Effector memory CD4-positive, alpha-beta T cell (primary cell): ENCODE results near the gene IL27RA.
A peak's percentile ranks its signal among the peaks of the same experiment; 100 is the strongest.

Experiments used
- DNase-seq, 3 donors: peaks; one replicate each; pipeline ENCODE4 v3.0.0-alpha.2; 2020
- H3K27ac ChIP-seq: 2 replicates; pipeline ENCODE4 v1.7.0; 2013; ENCODE audit warnings: mild to moderate bottlenecking, low read length, moderate library complexity; ENCODE audit not compliant: insufficient read depth, poor library complexity, severe bottlenecking
- H3K27me3 ChIP-seq: replicated peaks from 2 replicates; pipeline ENCODE4 v1.7.0; 2013; ENCODE audit warnings: mild to moderate bottlenecking, low read length; ENCODE audit not compliant: insufficient read depth, control insufficient read depth, poor library complexity, severe bottlenecking
- H3K36me3 ChIP-seq: 2 replicates; pipeline ENCODE4 v1.7.0; 2013; ENCODE audit warnings: mild to moderate bottlenecking, low read length, moderate library complexity; ENCODE audit not compliant: control insufficient read depth, insufficient read depth
- H3K4me1 ChIP-seq: 2 replicates; pipeline ENCODE4 v1.7.0; 2013; ENCODE audit warnings: low read length, mild to moderate bottlenecking; ENCODE audit not compliant: control insufficient read depth, insufficient read depth, poor library complexity, severe bottlenecking
- H3K4me3 ChIP-seq: 2 replicates; pipeline ENCODE4 v1.7.0; 2013; ENCODE audit warnings: low read length, low read depth, mild to moderate bottlenecking; ENCODE audit not compliant: insufficient read depth, poor library complexity, severe bottlenecking
- H3K9me3 ChIP-seq: 2 replicates; pipeline ENCODE4 v1.7.0; 2013; ENCODE audit warnings: mild to moderate bottlenecking, low read length, moderate library complexity; ENCODE audit not compliant: control insufficient read depth

IL27RA gene

DNA sequence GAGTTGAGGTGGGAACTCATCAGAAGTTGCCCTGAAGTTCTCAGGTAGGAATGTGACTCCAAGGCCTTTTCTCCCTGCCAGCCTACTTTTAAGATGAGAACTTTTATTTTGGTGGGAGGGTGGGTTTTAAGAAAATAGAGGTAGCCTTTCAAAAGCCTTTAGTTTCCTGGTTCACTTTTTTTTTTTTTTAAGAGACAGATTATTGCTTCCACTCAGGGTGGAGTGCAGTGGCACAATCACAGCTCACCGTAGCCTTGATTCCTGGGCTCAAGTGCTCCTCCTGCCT is 51.1 kb downstream of the IL27RA start:
- Histone ChIP-seq H3K4me3 (no peak overlapping the region), H3K9me3 (no peaks in the 10 kb centered on the region)

DNA sequence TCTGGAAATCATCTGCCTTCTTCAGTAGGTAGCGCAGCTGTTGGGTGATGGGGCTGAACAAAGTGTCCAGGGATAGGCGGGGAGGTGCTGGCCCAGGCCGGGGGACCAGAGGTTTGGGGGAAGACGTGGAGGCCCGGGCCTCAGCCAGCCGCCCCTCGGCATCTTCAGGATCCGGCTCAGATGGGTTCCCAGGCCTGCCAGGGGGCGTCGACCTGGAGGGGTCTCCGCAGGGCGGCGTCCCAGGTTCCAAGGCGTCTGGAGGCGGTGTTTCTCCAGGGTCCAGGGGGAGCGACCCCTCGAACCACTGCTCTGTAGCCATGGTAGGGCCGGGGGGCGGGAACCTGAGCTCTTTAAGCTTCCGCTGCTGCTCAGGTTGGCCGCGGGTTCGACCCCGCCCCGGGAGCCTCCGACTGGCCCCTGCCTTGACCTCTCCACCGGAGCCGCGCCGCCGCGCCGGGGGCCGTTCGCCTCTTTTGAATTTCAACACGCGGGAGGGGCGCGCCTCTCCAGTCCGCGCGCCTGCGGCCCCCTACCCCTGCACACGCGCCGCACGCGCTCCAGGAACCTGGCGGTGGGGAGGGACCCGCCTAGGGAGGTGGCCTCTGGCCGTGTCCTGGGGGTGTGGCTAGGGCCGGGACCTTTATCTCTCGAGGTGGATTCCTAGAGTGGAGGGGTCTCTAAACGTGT is 53.9 kb downstream of the IL27RA start, which contains the start of gene C19orf67:
C19orf67 (minus strand) TSS at position 475 of the 687 bp plus-strand sequence; CDS start at position 319, 156 bp downstream.
- no peaks in the 10 kb centered on the region for H3K9me3 ChIP-seq
- no peak for DNase-seq
- H3K36me3 ChIP-seq = peaks cover 5% of the 10 kb centered on the region
- H3K4me3 ChIP-seq = no peak within 1 kb of the TSS
- H3K4me1 ChIP-seq = peaks cover 12% of the 10 kb centered on the region
- no peaks in the 10 kb centered on the region for H3K27me3 ChIP-seq
- H3K27ac ChIP-seq = no peak within 1 kb of the TSS

More for the DNA sequence above, 51.1 kb downstream of the IL27RA start:
- Histone ChIP-seq H3K27me3 (no peaks in the 10 kb centered on the region), H3K4me1 (peaks cover 12% of the 10 kb centered on the region), H3K27ac (peak overlapping the region; percentile 39), H3K36me3 (no peaks in the 10 kb centered on the region)
- no peak for DNase-seq

DNA sequence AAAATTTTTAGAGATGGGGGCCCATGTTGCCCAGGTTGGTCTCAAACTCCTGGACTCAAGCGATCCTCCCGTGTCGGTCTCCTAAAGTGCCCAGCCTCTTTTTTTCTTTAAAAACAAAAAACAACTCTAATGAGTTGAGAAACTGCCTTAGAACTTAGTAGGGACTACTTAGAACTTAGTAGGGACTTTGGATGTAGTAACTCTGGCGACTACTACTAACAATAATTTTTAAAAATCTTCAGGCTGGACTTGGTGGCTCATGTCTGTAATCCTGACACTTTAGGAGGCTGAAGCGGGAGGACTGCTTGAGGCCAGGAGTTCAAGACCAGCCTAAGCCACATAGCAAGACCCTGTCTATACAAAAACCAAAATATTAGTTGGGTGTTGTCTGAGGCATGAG is 54.5 kb downstream of the IL27RA start:
- no peak overlapping the region for H3K27ac ChIP-seq
- no peak overlapping the region for H3K4me3 ChIP-seq
- no peaks in the 10 kb centered on the region for H3K9me3 ChIP-seq
- peaks cover 9% of the 10 kb centered on the region for H3K4me1 ChIP-seq
- no peaks in the 10 kb centered on the region for H3K27me3 ChIP-seq
- H3K36me3 ChIP-seq = peaks cover 5% of the 10 kb centered on the region
- no peak for DNase-seq

DNA sequence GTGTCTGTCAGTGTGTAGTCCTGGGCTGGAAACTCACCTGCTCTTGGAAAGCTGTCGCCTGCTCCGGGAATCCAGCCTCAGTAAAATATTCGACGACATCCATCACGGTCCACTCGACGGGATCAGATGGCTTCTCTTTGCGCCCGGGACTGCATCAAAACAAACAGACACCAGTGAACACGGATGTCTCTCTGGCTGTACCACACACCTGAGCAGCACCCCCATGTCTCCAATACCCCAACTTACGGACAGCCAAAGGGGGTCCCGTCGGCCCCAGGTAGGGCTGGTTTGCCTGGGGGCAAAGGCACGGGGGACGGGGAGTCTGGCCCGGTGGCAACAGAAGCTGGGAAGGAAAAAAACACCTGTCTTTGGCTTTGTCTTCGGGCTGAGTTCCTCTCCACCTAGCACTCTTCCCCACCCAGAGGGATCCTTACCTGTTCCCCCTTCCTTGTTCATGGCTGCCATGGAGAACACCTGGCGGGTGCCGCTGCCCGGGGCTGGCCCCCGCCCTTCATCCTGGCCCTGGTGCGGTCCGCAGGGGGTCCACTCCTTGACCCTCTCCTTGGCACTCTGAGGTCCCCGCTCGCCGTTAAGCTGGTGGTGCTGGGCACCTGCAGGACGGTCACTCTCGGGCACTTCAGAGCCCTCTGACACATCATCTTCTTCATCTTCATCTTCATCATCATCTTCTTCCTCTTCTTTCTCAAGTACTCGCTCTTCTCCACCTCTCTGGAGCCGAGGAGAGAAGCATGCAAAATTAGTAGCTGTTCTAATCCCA is 57.3 kb downstream of the IL27RA start:
- no peak overlapping the region for H3K27ac ChIP-seq
- H3K27me3 ChIP-seq = no peaks in the 10 kb centered on the region
- H3K36me3 ChIP-seq = peaks cover 5% of the 10 kb centered on the region
- no peak for DNase-seq
- H3K9me3 ChIP-seq = no peaks in the 10 kb centered on the region
- no peak overlapping the region for H3K4me3 ChIP-seq
- H3K4me1 ChIP-seq = no peaks in the 10 kb centered on the region

DNA sequence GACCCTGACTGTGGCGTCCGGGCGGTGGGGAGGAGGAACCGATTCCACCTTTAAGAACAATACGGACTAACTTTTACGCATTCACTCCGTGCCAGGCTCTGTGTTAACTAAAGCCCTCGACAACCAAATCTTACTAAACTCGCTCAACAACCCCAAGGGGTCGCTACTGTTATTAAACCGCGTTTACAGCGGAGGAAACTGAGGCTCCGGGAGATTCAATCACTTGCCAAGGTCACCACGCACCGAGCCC is 57.8 kb downstream of the IL27RA start:
- no peaks in the 10 kb centered on the region for H3K27me3 ChIP-seq
- H3K4me3 ChIP-seq = no peak overlapping the region
- peaks cover 5% of the 10 kb centered on the region for H3K36me3 ChIP-seq
- H3K4me1 ChIP-seq = no peaks in the 10 kb centered on the region
- no peaks in the 10 kb centered on the region for H3K9me3 ChIP-seq
- no peak overlapping the region for H3K27ac ChIP-seq
- DNase-seq = no peak

DNA sequence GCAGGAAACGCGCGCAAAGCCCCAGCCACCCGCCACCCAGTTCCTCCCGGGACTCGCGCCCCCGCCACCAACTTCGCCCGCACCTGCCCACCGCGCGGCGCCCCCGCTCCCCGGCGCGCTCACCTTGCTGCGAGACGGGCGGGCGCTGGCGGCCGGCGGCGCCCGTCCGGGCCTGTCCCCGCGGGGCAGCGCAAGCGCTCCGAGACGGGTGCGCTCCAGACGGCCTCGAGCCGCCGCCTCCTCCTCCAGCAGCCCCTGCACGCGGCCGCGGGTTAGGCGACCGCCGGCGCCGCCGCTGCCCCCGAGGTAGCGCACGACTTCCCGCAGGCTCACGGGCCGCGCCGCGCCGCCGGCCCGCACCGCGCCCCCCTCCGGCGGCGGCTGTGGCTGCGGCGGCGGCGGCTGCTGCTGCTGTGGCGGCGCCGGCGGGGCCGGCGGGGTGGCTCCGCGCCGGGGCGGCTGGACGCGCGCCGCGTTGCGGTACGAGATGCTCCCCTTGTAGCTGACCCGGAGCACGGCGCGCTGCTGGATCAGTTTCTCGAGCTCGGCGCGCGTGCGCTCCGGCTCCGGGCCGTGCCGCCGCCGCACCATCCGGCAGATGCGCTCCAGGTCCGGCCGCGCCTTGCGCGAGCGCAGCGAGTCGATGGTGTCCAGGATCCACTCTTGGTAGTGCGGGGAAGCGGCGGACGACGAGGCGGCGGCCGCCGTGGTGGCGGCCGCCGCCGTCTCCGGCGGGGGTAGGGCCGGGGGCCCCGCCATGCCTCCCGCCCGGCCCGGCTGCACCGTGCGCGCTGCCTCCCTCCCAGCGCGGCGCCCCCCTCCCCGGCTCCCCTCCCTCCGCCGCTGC is 58.3 kb downstream of the IL27RA start:
- no peaks in the 10 kb centered on the region for H3K9me3 ChIP-seq
- peak overlapping the region; percentile 32 for H3K27ac ChIP-seq
- no peaks in the 10 kb centered on the region for H3K27me3 ChIP-seq
- peak overlapping the region; percentile 49 for H3K4me3 ChIP-seq
- H3K4me1 ChIP-seq = no peaks in the 10 kb centered on the region
- DNase-seq = peak in 2 of 3 donors; percentile 29 to 36
- H3K36me3 ChIP-seq = peaks cover 5% of the 10 kb centered on the region

DNA sequence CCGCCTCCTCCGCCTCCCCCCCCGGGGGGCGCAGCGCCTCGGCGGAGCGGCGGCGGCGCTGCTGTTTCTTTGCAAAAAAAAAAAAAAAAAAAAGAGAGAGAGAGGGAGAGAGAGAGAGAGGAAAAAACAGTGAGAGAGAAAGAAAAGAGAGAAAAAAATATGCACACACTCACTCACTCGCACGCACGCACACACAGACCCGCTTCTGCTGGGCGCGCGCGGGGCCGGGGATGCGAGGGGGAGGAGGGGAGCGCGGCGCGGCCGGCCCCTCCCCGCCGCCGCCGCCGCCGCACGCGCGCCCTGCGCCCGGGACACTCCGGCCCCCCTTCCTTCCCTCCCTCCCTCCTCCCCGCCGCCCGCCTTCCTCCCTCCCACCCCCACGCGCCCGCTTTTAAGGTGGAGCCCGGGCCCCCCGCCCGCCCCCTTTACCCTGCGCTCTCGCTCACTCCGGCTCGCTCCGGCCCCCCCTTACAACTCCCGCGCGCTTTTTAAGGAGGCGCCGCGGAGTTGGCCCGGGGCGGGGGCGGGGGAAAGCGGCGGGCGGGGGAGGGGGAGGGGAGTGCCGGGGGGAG is 59.0 kb downstream of the IL27RA start, which contains the start of gene SAMD1:
SAMD1 (minus strand) TSS at position 243 of the 572 bp plus-strand sequence.
- peak; percentile 75 to 83 (median 78) for DNase-seq
- peaks cover 5% of the 10 kb centered on the region for H3K36me3 ChIP-seq
- H3K27ac ChIP-seq = peak within 1 kb of the TSS; percentile 77
- H3K27me3 ChIP-seq = no peaks in the 10 kb centered on the region
- no peaks in the 10 kb centered on the region for H3K4me1 ChIP-seq
- peak within 1 kb of the TSS; percentile 77 for H3K4me3 ChIP-seq
- H3K9me3 ChIP-seq = no peaks in the 10 kb centered on the region

DNA sequence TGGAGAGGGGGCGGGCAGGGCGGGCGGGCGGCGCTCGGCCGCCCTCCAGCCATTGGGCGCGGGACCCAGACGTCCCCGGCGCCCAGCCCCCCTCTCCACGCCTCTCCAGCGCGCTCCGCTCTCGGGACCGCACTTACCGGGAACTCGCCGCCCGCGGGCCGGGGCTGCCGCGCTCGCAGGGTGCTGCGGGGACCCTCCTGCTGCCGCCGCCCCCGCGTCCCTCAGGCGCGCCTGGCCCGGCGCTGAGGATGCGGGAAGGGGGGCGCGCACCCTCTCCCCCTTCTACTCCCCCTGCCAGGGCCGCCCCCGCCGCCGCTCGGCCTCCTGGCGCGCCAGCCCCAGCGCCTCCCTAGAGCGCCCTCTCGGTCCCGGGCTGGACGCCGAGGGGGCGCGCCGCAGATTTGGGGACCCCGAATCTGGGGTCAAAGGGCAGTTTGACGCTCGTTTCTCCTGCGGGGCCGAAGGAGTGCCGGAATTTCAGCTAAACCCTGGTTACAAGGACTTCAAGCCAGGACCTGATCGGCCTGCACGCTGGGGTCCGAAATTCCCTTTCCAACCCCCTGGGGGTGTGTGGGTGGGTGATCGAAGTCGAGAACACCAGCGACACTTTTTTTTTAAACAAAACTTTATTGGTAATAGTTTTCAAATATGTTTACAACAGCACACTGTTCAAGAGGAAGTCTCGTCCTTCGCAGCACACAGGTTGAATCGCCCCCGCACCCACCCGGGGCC is 59.7 kb downstream of the IL27RA start:
- Histone ChIP-seq H3K4me1 (no peaks in the 10 kb centered on the region), H3K4me3 (peak overlapping the region; percentile 77), H3K27me3 (no peaks in the 10 kb centered on the region), H3K36me3 (peaks cover 5% of the 10 kb centered on the region), H3K27ac (peak overlapping the region; percentile 77), H3K9me3 (no peaks in the 10 kb centered on the region)
- DNase-seq = peak in 1 of 3 donors; percentile 47

DNA sequence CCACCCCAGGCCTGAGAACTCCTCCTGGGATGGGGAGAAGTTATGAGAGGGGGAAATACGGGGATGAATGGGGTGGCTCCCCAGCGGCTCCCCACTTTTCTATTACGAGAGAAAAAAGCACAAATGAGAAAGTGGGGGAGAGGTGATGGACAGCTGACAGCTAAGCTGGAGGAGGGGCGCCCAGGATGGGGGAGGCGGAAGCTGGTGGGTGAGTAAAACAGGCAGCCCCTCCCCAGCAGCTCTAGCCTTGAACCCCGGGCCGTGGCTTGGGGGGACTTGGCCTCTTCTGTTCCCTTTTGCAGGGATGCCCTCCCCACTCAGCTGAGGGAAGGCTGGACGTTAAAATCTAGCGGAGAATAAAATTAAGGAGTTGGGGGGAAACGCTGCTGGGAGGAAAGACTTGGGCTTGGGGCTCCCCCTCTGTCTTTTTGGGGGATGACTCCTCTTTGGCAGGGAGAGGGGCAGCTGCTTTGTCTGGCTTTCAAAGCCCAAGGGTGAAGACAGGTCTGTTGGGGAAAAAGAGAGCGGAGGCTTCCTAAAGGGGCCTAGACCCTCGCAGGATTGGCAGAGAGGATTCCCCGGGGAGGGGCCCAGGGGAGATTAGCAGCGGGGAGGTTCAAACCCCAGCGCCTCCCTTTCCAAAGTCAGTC is 60.4 kb downstream of the IL27RA start:
- H3K4me1 ChIP-seq = no peaks in the 10 kb centered on the region
- no peaks in the 10 kb centered on the region for H3K9me3 ChIP-seq
- H3K27ac ChIP-seq = peak overlapping the region; percentile 77
- H3K36me3 ChIP-seq = peaks cover 7% of the 10 kb centered on the region
- DNase-seq = no peak
- H3K4me3 ChIP-seq = peak overlapping the region; percentile 77
- H3K27me3 ChIP-seq = no peaks in the 10 kb centered on the region
